H1 (cell line): ENCODE data around the gene TRIM47. TPM values are rescaled to one million over a fixed set of nuclear protein-coding genes. Genes with fewer than 3 reads are reported as not detected.

Experiments
- CTCF ChIA-PET: fragments of 300-600 bp; sonication (Branson Sonifier 250); formaldehyde crosslinking; loops from one replicate; lab custom pipeline; 2021; ENCODE audit not compliant: partially characterized antibody; lab: Charles Lee
- POLR2A ChIA-PET: fragments of 300-600 bp; sonication (Branson Sonifier 250); formaldehyde crosslinking; loops from one replicate; lab custom pipeline; 2021; ENCODE audit warnings: inconsistent platforms; ENCODE audit not compliant: partially characterized antibody; lab: Charles Lee
- DNase-seq, 2 experiments: peaks; one replicate each; pipeline versions ENCODE4 v3.0.0 to v3.0.0-alpha.2; 2010 to 2022; ENCODE audit warnings: low spot score in 2 of 2, low read depth in 1 of 2, mixed read lengths in 1 of 2
- FAIRE-seq: peaks from 2 replicates; lab custom pipeline; 2011; peaks lifted over from hg19 to GRCh38; lab: Jason Lieb, UNC
- H2AFZ ChIP-seq: 2 replicates; pipeline ENCODE4 v1.8.1; 2012; ENCODE audit warnings: low read length, inconsistent platforms
- H2AK5ac ChIP-seq: 2 replicates; pipeline ENCODE4 v1.6.1; 2013; ENCODE audit warnings: low read depth, low read length
- H2BK120ac ChIP-seq: replicated peaks from 2 replicates; pipeline ENCODE3; 2013; ENCODE audit warnings: low read depth, low read length, inconsistent platforms
- H2BK12ac ChIP-seq: 2 replicates; pipeline ENCODE4 v1.6.1; 2013; ENCODE audit warnings: low read depth, low read length
- H2BK15ac ChIP-seq: 2 replicates; pipeline ENCODE4 v1.6.1; 2013; ENCODE audit warnings: low read length
- H2BK20ac ChIP-seq: 2 replicates; pipeline ENCODE4 v1.6.1; 2013; ENCODE audit warnings: low read length
- H2BK5ac ChIP-seq: 2 replicates; pipeline ENCODE4 v1.6.1; 2013; ENCODE audit warnings: low read depth, low read length
- H3K14ac ChIP-seq: 2 replicates; pipeline ENCODE4 v1.6.1; 2013; ENCODE audit warnings: inconsistent platforms; ENCODE audit not compliant: insufficient read length
- H3K18ac ChIP-seq: 2 replicates; pipeline ENCODE4 v1.6.1; 2013; ENCODE audit warnings: low read length; ENCODE audit errors: extremely low read depth
- H3K23ac ChIP-seq: 2 replicates; pipeline ENCODE4 v1.6.1; 2013; ENCODE audit warnings: inconsistent platforms; ENCODE audit not compliant: insufficient read length
- H3K23me2 ChIP-seq: 2 replicates; pipeline ENCODE4 v1.6.1; 2013; ENCODE audit warnings: low read depth, low read length
- H3K27ac ChIP-seq: 2 replicates; pipeline ENCODE4 v1.6.1; 2011; ENCODE audit warnings: low read depth, low read length, inconsistent platforms
- H3K27me3 ChIP-seq, 4 experiments: replicated peaks in 1 of 4; 1 replicate in 1 of 4; 2 replicates in 3 of 4; pipeline versions ENCODE4 v1.6.1 to v1.8.1; 2011 to 2013; ENCODE audit warnings: low read length in 3 of 4, mild to moderate bottlenecking in 3 of 4, inconsistent platforms in 2 of 4, mixed read lengths in 2 of 4, moderate library complexity in 1 of 4; ENCODE audit not compliant: control insufficient read depth in 3 of 4, insufficient read depth in 3 of 4; ENCODE audit errors: extremely low read depth in 1 of 4
- H3K36me3 ChIP-seq, 4 experiments: 2 replicates each; pipeline versions ENCODE4 v1.6.1 to v1.8.1; 2011 to 2013; ENCODE audit warnings: mild to moderate bottlenecking in 4 of 4, low read length in 3 of 4, moderate library complexity in 2 of 4, control low read depth in 1 of 4, inconsistent platforms in 1 of 4; ENCODE audit not compliant: insufficient read depth in 4 of 4, control insufficient read depth in 2 of 4
- H3K4ac ChIP-seq: replicated peaks from 2 replicates; pipeline ENCODE3; 2013; ENCODE audit warnings: low read length, low read depth, mixed read lengths, inconsistent platforms; ENCODE audit not compliant: insufficient read length
- H3K4me1 ChIP-seq, 4 experiments: replicated peaks in 1 of 4; 1 replicate in 1 of 4; 2 replicates in 3 of 4; pipeline versions ENCODE4 v1.6.1 to v1.8.1; 2011 to 2013; ENCODE audit warnings: low read length in 3 of 4, inconsistent platforms in 2 of 4, mixed read lengths in 1 of 4; ENCODE audit not compliant: insufficient read depth in 4 of 4, control insufficient read depth in 3 of 4
- H3K4me2 ChIP-seq, 2 experiments: 2 replicates each; pipeline versions ENCODE4 v1.6.1 to v1.8.1; 2011 to 2013; ENCODE audit warnings: low read depth in 2 of 2, low read length in 2 of 2, control low read depth in 1 of 2, inconsistent platforms in 1 of 2, mild to moderate bottlenecking in 1 of 2; ENCODE audit not compliant: insufficient read depth in 1 of 2
- H3K4me3 ChIP-seq, 4 experiments: fragments of 200-600, 300-600 bp in 1 of 4; sonication (generic), shearing (Covaris generic), sonication (Bioruptor Twin) in 1 of 4; 2 replicates each; pipeline versions ENCODE4 v1.5.1 to v1.8.1; 2011 to 2016; ENCODE audit warnings: low read length in 4 of 4, low read depth in 3 of 4, control low read depth in 2 of 4, inconsistent platforms in 2 of 4, mild to moderate bottlenecking in 2 of 4, mixed read lengths in 1 of 4, moderate library complexity in 1 of 4; ENCODE audit not compliant: insufficient read depth in 2 of 4; ENCODE audit errors: extremely low read depth in 1 of 4
- H3K56ac ChIP-seq: replicated peaks from 2 replicates; pipeline ENCODE3; 2013; ENCODE audit warnings: low read depth, mild to moderate bottlenecking, mixed read lengths, low read length, inconsistent platforms; ENCODE audit not compliant: insufficient read length
- H3K79me1 ChIP-seq: 2 replicates; pipeline ENCODE4 v1.6.1; 2013; ENCODE audit warnings: low read depth, low read length, control low read depth
- H3K79me2 ChIP-seq, 2 experiments: 2 replicates each; pipeline versions ENCODE4 v1.6.1 to v1.8.1; 2012 to 2013; ENCODE audit warnings: low read length in 2 of 2, mild to moderate bottlenecking in 2 of 2, inconsistent platforms in 1 of 2; ENCODE audit not compliant: insufficient read depth in 2 of 2, control insufficient read depth in 1 of 2
- H3K9ac ChIP-seq, 4 experiments: replicated peaks in 1 of 4; 1 replicate in 1 of 4; 2 replicates in 3 of 4; pipeline versions ENCODE4 v1.6.1 to v1.8.1; 2011 to 2013; ENCODE audit warnings: low read depth in 3 of 4, low read length in 3 of 4, control low read depth in 2 of 4, mild to moderate bottlenecking in 2 of 4, moderate library complexity in 2 of 4, inconsistent platforms in 1 of 4; ENCODE audit errors: extremely low read depth in 1 of 4
- H3K9me3 ChIP-seq, 2 experiments: 2 replicates each; pipeline versions ENCODE4 v1.6.1 to v1.8.1; 2012 to 2013; ENCODE audit warnings: mild to moderate bottlenecking in 2 of 2, moderate library complexity in 2 of 2, control low read depth in 1 of 2, inconsistent platforms in 1 of 2, low read depth in 1 of 2, low read length in 1 of 2, mixed read lengths in 1 of 2; ENCODE audit not compliant: insufficient read depth in 2 of 2
- H4K20me1 ChIP-seq, 2 experiments: replicated peaks in 1 of 2; 2 replicates each; pipeline versions ENCODE3 to v1.8.1; 2011 to 2013; ENCODE audit warnings: inconsistent platforms in 2 of 2, low read length in 2 of 2, mild to moderate bottlenecking in 1 of 2; ENCODE audit not compliant: insufficient read depth in 2 of 2, control insufficient read depth in 1 of 2
- H4K5ac ChIP-seq: 2 replicates; pipeline ENCODE4 v1.6.1; 2013; ENCODE audit warnings: low read length, low read depth, mixed read lengths, inconsistent platforms; ENCODE audit not compliant: insufficient read length
- H4K8ac ChIP-seq: 2 replicates; pipeline ENCODE4 v1.8.0; 2013; ENCODE audit warnings: mild to moderate bottlenecking, moderate library complexity, low read length, inconsistent platforms; ENCODE audit not compliant: insufficient read depth; ENCODE audit errors: extremely low read depth
- H4K91ac ChIP-seq: replicated peaks from 2 replicates; pipeline ENCODE3; 2013; ENCODE audit warnings: low read length, mixed read lengths, inconsistent platforms; ENCODE audit not compliant: insufficient read length
- CREB1 ChIP-seq: IDR thresholded peaks from 2 replicates; pipeline ENCODE4 v1.6.1; 2012; ENCODE audit warnings: inconsistent platforms
- GABPA ChIP-seq: IDR thresholded peaks from 2 replicates; pipeline ENCODE4 v1.6.1; 2011; ENCODE audit warnings: mild to moderate bottlenecking, low read length, moderate library complexity, borderline replicate concordance; ENCODE audit not compliant: insufficient read depth
- KDM4A ChIP-seq: IDR thresholded peaks from one replicate; pipeline ENCODE4 v1.7.1; 2012; ENCODE audit warnings: low read depth, mild to moderate bottlenecking, moderate library complexity, low read length, inconsistent platforms; ENCODE audit not compliant: severe bottlenecking
- PHF8 ChIP-seq: fragments of 200-600 bp; sonication (generic); conservative IDR thresholded peaks from 2 replicates; pipeline ENCODE4 v1.7.1; 2012; ENCODE audit warnings: low read depth, mild to moderate bottlenecking, inconsistent platforms, low read length, moderate library complexity
- POLR2A ChIP-seq, 2 experiments: IDR thresholded peaks; 1 replicate in 1 of 2; 2 replicates in 1 of 2; pipeline ENCODE4 v1.6.1; 2011; ENCODE audit warnings: low read depth in 2 of 2, low read length in 2 of 2, mild to moderate bottlenecking in 2 of 2; ENCODE audit errors: control extremely low read depth in 1 of 2
- RBBP5 ChIP-seq: IDR thresholded peaks from 2 replicates; pipeline ENCODE4 v1.7.1; 2012; ENCODE audit warnings: low read depth, mild to moderate bottlenecking, inconsistent platforms, low read length, moderate library complexity, borderline replicate concordance
- SIRT6 ChIP-seq: IDR thresholded peaks from one replicate; pipeline ENCODE4 v1.7.1; 2012; ENCODE audit warnings: low read length, inconsistent platforms
- SIX5 ChIP-seq: IDR thresholded peaks from 2 replicates; pipeline ENCODE4 v1.6.1; 2011; ENCODE audit warnings: mild to moderate bottlenecking, low read depth, low read length
- SRF ChIP-seq: IDR thresholded peaks from 2 replicates; pipeline ENCODE4 v1.6.1; 2011; ENCODE audit warnings: mild to moderate bottlenecking, low read depth, low read length, moderate library complexity
- TAF7 ChIP-seq: optimal IDR thresholded peaks from 2 replicates; pipeline ENCODE3; 2011; ENCODE audit warnings: low read depth, mild to moderate bottlenecking, inconsistent platforms, low read length, moderate library complexity, borderline replicate concordance
- WGBS, 2 experiments: shearing (Covaris generic) in 1 of 2; methylation state at CpG; one replicate each; pipeline versions ENCODE4 v1.1.6 to v1.1.7; 2013 to 2015; ENCODE audit warnings: low lambda C conversion rate in 2 of 2, mixed read lengths in 2 of 2, inconsistent platforms in 1 of 2, low coverage in 1 of 2, missing lambda C conversion rate in 1 of 2; ENCODE audit not compliant: insufficient replicate concordance in 2 of 2, insufficient coverage in 1 of 2, insufficient read length in 1 of 2; ENCODE audit errors: extremely low coverage in 1 of 2, missing lambda C conversion rate in 1 of 2; 5-methylcytosine and 5-hydroxymethylcytosine counted together
- polyA plus RNA-seq, 7 experiments: library from polyadenylated mRNA; depleted of rRNA in 3 of 7; stranded (reverse) in 5 of 7; unstranded in 2 of 7; fragments of >200 nt in 5 of 7; fragments of 200-250 nt in 2 of 7; gene quantifications; 1 replicate in 5 of 7; 2 replicates in 1 of 7; 4 replicates in 1 of 7; pipeline versions ENCODE4 v1.2.1 to v1.2.3, GENCODE V29; 2011 to 2013; ENCODE audit warnings: missing spikeins in 2 of 7, mixed read lengths in 2 of 7
- total RNA-seq: library from RNA; stranded (reverse); fragmentation: NEBNext Ultra II Directional; extraction: Animal tissue kit (Norgen Biotek cat#: 25700); gene quantifications from 2 replicates; pipeline ENCODE4 v1.2.1, GENCODE V29; 2021
- TF ChIP-seq, protein P1 (sequence below): IDR thresholded peaks from 2 replicates; pipeline ENCODE4 v1.6.1; 2012; ENCODE audit warnings: low read length, inconsistent platforms

The TRIM47 gene
- total and polyA plus RNA-seq, 2 of the 8 experiments (the other 6 are each of a cell fraction or from before 2014, with no cell fraction given): 6.3 to 6.4 TPM

DNA sequence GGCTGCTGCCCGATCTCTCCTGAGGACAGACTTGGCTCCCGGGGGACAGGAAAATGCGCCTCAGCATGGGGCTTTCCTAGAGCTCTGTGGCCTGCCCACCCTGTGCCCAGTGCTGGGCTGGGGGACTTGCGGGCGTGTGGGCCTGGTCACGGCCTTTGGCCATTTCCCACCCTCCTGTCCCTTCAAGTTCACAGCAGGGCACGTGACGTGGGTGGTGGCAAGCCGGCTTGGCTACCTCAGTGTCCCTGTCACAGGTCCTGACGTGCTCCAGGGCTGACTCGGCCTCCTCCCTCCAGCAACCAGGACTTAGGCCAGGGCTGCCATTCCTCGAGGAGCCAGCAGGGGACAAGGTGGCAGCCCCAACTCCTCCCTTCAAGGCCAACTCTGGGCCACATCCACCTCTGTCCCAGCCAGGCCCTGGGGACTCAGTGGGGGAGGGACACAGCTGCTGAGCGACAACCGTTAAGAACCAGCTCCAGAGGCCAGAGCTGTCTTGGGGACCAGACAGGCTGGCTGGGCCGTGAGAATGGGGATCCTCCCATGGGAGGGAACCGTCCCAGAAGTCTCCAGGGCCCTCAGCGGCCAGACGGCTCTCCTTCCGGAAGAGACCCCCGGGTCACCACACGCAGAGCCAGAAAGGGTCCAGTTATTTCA is 33.2 kb downstream of the TRIM47 start:
- Histone ChIP-seq H3K27ac (no peak overlapping the region), H3K9me3 (no peaks in the 10 kb centered on the region), H3K4me3 (no peak overlapping the region), H3K79me1 (no peaks in the 10 kb centered on the region), H3K23me2 (no peaks in the 10 kb centered on the region), H4K8ac (0 out of 2 replicates have a peak overlapping the region, but pooled peaks have one; percentile 22), H3K4me1 (peaks cover 0 to 8% (median 6%) of the 10 kb centered on the region in 4 experiments; a peak in 4 of 7 replicates), H2AFZ (no peak overlapping the region), H3K9ac (no peak overlapping the region), H4K91ac (no peak overlapping the region), H3K36me3 (peaks cover 2 to 24% (median 17%) of the 10 kb centered on the region in 4 experiments), H3K79me2 (no peaks in the 10 kb centered on the region), H3K4me2 (no peak overlapping the region), H3K23ac (no peak overlapping the region), H3K56ac (no peak overlapping the region), H3K14ac (no peak overlapping the region), H2BK15ac (no peak overlapping the region), H2BK20ac (no peak overlapping the region), H3K4ac (no peak overlapping the region), H2AK5ac (no peak overlapping the region), H2BK120ac (no peak overlapping the region), H4K20me1 (peaks cover 4 to 5% of the 10 kb centered on the region in 2 experiments), H3K18ac (peak overlapping the region; percentile 95), H4K5ac (no peak overlapping the region), H2BK5ac (peak overlapping the region; percentile 69; the same call in 1 of the 2 replicates), H2BK12ac (no peak overlapping the region), H3K27me3 (no peaks in the 10 kb centered on the region)
- ChIA-PET CTCF (interaction anchor here (0.7 to 27.2 kb wide), 18 partner anchors 14 to 169 kb away, joined by 3 to 563 read pairs (median 4); partner anchors contain the start of genes UNK and WBP2), POLR2A (interaction anchor here (0.8 to 4.3 kb wide), 8 partner anchors 10 to 69 kb away, joined by 3 to 36 read pairs (median 6); partner anchors contain the start of genes TRIM47 and WBP2)
- FAIRE-seq (no peak), DNase-seq (peak; percentile 57 to 87)
- WGBS, 2 experiments: 65% methylated on average over 21 of the region's 21 CpGs; no CpG with 5 or more reads in 1 of the 2 experiments
- 0 out of 2 replicates have a peak, but pooled peaks have one; percentile 35 for TF ChIP-seq GABPA
- TF ChIP-seq SIX5: no peak
- no peak for TF ChIP-seq POLR2A (IDR thresholded peaks at IDR 0.05; ENCODE audit: control extremely low read depth in 1 of 2, low read depth in 2 of 2, low read length in 2 of 2)
- no peak for TF ChIP-seq SIRT6
- no peak for TF ChIP-seq RBBP5
- peak; percentile 49; the same call in 1 of the 2 replicates for TF ChIP-seq CREB1
- TF ChIP-seq SRF: no peak
- TF ChIP-seq KDM4A: no peak
- no peak for TF ChIP-seq PHF8
- TF ChIP-seq, protein P1, sequence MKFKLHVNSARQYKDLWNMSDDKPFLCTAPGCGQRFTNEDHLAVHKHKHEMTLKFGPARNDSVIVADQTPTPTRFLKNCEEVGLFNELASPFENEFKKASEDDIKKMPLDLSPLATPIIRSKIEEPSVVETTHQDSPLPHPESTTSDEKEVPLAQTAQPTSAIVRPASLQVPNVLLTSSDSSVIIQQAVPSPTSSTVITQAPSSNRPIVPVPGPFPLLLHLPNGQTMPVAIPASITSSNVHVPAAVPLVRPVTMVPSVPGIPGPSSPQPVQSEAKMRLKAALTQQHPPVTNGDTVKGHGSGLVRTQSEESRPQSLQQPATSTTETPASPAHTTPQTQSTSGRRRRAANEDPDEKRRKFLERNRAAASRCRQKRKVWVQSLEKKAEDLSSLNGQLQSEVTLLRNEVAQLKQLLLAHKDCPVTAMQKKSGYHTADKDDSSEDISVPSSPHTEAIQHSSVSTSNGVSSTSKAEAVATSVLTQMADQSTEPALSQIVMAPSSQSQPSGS: no peak; the same call in 1 of the 2 replicates
- TF ChIP-seq TAF7: no peak
